HG03520 (cell line): ENCODE data around the gene SUMO3.
"Not testable (repeated sequence)": the region's sequence is repeated elsewhere in the genome, so short reads cannot be mapped to it uniquely, and the experiment has no call there.

ENCODE experiments used
- ATAC-seq: cut with Tn5 transposase; IDR thresholded peaks from one replicate; pipeline ENCODE4 v1.9.1; 2021; ENCODE audit warnings: mild to moderate bottlenecking, moderate library complexity; ENCODE audit not compliant: unreplicated experiment

SUMO3 gene

GRCh38 chr21:44847261-44848056 lies 29.6 kb upstream of the SUMO3 start:
- ATAC-seq: no peak

DNA sequence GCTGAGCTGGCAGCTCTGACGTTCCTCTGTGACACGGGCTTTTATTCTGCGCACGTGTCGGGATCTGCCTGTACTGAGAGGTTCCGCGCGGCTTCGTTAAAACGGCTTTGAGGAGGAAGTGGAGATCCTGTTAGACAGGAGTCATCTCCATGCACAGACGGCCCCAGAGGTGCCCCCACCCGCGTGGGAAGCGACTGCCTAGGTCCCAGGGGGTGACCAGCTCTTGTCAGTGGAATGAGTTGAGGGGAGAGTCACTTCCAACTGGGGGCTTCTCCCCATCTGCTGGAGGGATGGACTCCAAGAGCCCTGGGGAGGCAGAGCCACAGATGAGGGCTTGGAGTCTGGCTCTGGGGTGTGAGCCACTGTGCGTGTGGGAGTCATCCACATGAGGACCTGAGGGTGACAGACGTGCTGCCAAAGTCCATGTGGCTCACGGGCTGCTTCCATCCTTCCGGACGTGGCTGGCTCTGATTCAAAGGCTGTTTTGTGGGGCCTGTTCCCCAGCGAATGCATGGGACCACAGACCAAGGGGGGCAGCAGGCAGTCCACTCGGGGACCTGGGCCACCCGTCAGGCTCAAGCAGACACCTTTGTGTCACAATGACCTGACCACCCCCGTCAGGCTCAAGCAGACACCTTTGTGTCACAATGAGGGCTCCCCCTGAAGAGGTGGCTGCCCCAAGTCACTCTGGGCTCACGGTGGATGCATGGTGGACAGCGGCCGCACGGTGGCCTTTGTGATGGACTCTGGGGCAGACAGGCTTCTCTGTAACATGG lies 28.8 kb upstream of the SUMO3 start:
- no peak for ATAC-seq

GRCh38 chr21:44846224-44846484 lies 28.3 kb upstream of the SUMO3 start:
- ATAC-seq: no peak

- ATAC-seq: no peak
Measured at GRCh38 chr21:44845418-44846223, 27.8 kb upstream of the SUMO3 start.

DNA sequence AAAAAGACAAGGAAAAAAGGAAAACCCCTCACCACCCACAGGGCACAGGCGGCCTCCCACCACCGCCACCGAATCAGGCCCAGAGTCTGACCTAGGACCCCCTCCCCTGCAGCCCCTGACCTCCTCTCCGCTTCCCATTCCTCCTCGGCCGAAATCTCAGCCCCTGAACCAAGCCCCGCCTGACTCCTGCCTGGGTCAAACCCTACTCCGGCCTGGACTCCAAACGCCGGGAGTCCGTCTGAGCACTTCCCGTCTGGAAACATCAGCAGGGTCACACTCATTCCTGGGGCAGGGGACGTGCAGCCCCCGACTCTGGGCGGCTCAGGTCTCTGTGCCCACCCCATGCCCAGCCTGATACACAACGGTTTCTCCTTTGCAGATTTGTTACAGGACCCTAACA lies 26.4 kb upstream of the SUMO3 start:
- ATAC-seq: no peak

DNA sequence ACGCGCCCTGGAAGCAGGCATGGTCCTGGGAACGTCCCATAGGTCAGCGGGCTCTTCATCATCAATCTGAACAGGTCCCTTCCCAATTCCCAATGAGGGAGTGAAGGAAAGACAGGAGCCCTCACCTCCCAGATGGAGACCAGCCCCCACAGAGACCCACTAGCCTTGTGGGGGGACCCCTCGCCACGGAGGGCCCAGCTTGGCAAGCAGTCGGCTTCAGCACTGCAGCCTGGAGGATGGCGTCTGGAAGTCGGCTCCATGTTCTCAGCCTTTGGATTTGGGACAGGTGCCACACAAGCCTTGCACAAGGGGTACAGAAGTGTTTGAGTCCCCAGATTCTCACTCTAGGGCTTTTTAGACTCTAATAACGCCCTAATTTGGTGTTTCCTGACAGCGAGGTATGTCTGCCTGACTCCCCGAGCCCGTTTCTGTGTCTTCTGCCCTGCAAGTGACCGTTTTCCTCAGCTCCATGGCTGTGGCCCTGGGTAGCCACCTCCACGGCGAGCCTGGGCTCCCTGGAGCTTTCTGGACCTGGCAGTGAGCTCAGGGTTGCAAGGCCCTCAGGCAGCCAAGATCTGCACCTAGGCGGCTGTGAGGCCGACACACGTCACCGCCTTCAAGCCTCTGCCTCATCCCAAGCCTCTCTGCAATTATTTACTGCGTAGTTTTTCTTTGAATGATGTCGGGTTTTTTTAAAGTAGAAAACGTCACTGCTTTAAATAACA lies 25.0 kb upstream of the SUMO3 start:
- ATAC-seq: no peak

GRCh38 chr21:44842087-44842486 lies 24.2 kb upstream of the SUMO3 start:
- no peak for ATAC-seq

DNA sequence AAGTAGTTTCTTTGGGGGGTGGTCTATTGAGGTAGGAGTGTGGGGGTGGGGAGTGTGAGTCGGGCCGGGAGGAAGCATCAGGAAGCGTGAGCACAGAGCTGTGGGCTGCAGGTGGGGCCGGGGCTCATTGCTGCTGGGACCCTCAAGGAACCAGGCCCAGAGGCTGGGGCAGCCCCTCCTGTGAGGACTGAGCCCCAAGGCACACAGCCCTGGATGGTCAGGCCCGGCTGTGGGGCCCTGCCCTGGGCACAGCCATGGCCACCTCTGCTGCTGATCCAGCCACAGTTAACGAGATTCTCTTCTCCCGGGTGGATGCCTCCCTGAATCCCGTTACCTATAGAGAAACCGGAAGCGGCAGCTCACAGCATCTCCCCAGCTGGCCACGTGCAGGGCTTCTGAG lies 22.9 kb upstream of the SUMO3 start:
- ATAC-seq: no peak

- ATAC-seq: no peak
Measured at GRCh38 chr21:44838951-44839350, 21.1 kb upstream of the SUMO3 start.

- ATAC-seq: no peak
Measured at GRCh38 chr21:44838039-44838895, 20.4 kb upstream of the SUMO3 start.

DNA sequence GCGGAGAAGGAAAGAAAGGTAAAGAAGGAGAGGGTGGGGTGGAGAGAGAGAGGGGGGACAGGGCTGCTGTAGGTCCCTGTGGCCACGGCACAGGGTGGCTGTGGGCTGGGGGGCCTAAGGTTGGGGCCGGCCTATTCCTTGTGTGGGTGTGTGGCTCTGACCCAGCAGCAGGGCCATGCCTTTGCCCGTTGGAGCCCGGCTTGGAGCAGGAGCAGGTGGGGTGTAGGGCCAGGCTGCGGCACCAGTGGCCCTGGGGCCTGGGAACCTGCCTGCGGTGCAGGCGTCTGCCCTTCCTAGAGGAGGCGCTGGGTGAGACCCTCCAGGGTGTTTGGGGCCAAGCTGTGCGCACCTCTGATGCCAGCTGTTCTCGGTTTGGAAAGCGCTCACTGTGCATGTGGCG lies 19.7 kb upstream of the SUMO3 start:
- ATAC-seq: no peak

- no peak for ATAC-seq
Measured at GRCh38 chr21:44836666-44837471, 19.0 kb upstream of the SUMO3 start.

GRCh38 chr21:44836349-44836665 lies 18.4 kb upstream of the SUMO3 start:
- ATAC-seq: no peak

DNA sequence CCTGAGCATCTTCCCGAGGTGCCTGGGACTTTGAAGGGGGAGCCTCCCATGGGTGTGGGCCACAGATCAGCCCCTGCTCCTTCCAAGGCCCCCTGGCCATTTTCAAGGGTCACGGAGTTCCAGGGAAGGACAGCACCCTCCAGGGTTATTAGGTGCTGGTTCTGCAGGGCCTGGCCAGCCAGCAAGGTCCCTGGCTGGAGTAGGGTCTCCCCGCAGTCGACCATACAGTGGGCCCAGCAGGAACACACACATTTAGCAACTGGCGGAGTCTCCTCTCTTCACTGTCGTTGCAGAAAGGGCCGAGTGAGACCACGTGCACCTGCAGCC lies 17.7 kb upstream of the SUMO3 start:
- no peak for ATAC-seq

DNA sequence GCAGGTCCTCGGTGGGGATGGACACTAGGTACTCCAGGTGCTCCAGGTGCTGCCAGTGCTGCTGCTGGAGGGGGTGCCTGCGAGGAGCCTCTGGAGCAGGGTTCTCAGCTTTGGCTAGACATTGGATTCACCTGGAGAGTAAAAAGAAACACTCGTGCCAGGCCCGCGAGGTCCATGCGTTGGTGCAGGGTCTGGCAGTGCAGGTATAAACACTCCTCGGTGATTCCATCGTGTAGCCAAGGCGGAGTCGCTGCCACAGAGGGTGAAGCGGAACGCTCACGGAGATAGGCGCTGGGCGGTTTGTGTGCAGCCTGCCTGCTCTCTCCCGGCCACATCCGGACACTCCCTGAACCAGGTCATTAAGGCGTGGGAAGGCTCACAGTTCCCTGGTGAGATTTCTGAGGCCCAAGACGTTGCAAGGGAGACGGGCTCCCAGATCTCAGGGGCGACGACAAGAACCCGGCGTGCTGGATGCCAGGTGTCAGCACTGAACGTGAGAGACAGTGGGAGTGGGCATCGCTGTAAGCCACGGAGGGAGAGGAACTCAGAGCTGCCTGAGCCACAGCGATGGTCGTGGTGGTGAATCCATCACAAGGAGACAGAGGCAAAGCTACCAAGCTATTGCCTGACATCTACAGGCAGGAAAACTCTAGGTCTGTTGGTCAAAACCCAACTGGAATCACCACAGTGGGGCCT lies 17.2 kb upstream of the SUMO3 start:
- ATAC-seq: no peak

DNA sequence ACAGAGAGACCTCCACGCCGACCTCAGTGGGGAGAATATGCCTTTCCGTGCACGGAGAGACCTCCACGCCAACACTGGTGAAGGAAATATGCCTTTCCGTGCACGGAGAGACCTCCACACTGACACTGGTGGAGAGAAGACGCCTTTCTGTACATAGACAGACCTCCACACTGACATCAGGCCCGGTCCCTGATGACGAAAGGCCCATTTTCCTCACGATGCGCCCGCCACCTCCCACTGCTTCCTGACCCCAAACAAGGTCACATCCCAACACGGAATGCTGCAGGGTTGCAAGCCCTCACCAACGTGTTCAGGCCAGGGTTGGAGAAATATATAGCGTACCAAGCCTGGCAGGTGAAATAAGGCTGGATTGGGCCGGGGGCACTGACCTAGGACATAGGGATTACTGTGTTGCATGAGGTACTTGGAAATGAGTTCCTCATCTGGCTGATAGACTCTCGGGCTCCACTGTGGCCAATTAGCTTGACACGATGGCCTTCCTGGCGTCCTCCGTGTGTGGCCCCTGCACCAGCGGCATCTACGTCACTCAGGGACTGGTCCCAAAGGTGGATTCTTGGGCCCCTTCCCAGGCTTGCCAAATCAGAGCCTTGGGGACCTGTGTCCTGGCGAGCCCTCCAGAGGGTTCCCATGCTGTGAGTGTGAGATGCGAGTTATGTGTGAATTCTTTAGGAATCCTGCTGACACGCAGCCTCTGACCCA lies 16.5 kb upstream of the SUMO3 start:
- ATAC-seq: no peak

DNA sequence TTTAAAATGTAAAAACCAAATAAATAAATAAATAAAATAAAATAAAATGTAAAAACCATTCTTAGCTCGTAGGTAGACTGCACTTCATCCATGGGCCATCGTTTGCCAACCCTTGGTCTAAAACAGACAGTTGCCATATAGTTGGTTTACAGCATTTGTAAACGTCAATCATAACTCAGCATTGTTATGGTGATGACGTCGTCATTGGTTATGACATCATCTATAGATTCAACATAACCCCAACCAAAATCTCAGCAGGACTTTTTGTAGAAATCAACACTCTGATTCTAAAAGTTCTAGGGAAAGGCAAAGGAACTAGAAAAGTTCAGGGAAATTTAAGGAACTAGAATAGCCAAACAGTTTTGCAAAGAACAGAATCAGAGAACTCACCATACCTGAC lies 15.8 kb upstream of the SUMO3 start:
- no peak for ATAC-seq

DNA sequence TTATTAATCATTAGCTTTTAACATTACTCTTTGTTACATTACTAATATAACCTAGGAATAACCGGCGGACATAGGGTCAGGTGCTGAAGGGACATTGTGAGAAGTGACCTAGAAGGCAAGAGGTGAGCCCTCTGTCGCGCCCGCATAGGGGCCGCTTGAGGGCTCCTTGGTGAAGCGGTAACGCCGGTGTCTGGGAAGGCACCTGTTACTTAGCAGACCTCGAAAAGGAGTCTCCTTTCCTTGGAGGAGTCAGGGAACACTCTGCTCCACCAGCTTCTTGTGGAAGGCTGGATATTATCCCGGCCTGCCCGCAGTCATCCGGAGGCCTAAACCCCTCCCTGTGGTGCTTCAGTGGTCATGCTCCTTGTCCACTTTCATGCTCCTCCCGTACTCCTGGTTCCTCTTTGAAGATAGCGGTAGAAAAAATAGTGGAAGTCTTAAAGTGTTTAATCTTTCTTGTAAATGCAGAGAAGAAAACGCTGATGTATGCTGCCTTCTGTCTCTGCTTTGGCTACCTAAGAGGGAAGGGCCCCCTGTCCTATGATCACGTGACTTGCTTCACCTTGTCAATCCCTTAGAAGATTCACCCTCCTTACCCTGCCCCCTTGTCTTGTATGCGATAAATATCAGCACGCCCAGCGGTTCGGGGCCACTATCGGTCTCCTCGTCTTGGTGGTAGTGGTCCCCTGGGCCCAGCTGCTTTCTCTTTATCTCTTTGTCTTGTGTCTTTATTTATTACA lies 14.8 kb upstream of the SUMO3 start:
- not testable (repeated sequence) for ATAC-seq
